HCT116 (cell line): Measurements from ENCODE around the gene MRPL41. TPM values are rescaled to one million over a fixed set of nuclear protein-coding genes. Genes with fewer than 3 reads are reported as not detected.

ENCODE experiments used
- ATAC-seq: fragments of 200-7000 bp; cut with Tn5 transposase; 2 replicates; pipeline ENCODE4 v1.9.1; 2020; ENCODE audit warnings: mild to moderate bottlenecking, moderate library complexity
- BruUV-seq: library from RNA; stranded (reverse); fragments of 400-500 nt; replicated peaks from 2 replicates; lab custom pipeline; 2021; lab: Mats Ljungman, UMichigan
- CTCF ChIA-PET: fragments of 300-600 bp; sonication (Branson Sonifier 250); formaldehyde crosslinking; loops from one replicate; lab custom pipeline; 2021; ENCODE audit warnings: antibody characterized with exemption; lab: Charles Lee
- POLR2A ChIA-PET: fragments of 300-600, 350-600 bp; sonication (Branson Sonifier 250); formaldehyde crosslinking; loops from one replicate; lab custom pipeline; 2021; ENCODE audit warnings: antibody characterized with exemption; lab: Charles Lee
- RAD21 ChIA-PET, 2 experiments: fragments of 300-600 bp; sonication (Branson Sonifier 250); formaldehyde crosslinking; loops; one replicate each; lab custom pipeline; 2023; ENCODE audit warnings: low total read pairs in 2 of 2; ENCODE audit not compliant: uncharacterized antibody in 2 of 2, unreplicated experiment in 2 of 2, low non-redundant PET in 1 of 2; lab: Charles Lee
- DNase-seq: peaks from one replicate; pipeline ENCODE4 v3.0.0-alpha.2; 2010; ENCODE audit warnings: low read depth, low spot score
- H2AFZ ChIP-seq: fragments of 200-600 bp; shearing (Covaris generic), sonication (generic); 2 replicates; pipeline ENCODE4 v1.6.1; 2017; ENCODE audit warnings: low read depth, mixed run types, mixed read lengths, antibody characterized with exemption, low read length; ENCODE audit not compliant: poor library complexity, severe bottlenecking
- H3K27ac ChIP-seq: 2 replicates; pipeline ENCODE4 v1.5.1; 2012; ENCODE audit warnings: low read depth, low read length
- H3K27me3 ChIP-seq: fragments of 200-600 bp; sonication (generic); 2 replicates; pipeline ENCODE4 v1.6.1; 2016; ENCODE audit warnings: mixed run types, low read length, mixed read lengths; ENCODE audit not compliant: insufficient read depth
- H3K36me3 ChIP-seq, 2 experiments: fragments of 200-500 bp in 1 of 2; fragments of 200-600 bp in 1 of 2; sonication (Bioruptor generic) in 1 of 2; sonication (generic) in 1 of 2; 2 replicates each; pipeline versions ENCODE4 v1.5.1 to v1.6.1; 2014 to 2016; ENCODE audit warnings: low read length in 2 of 2, inconsistent platforms in 1 of 2, mixed read lengths in 1 of 2, mixed run types in 1 of 2; ENCODE audit not compliant: insufficient read depth in 2 of 2, control insufficient read depth in 1 of 2
- H3K4me1 ChIP-seq, 2 experiments: fragments of 200-600 bp in 1 of 2; sonication (generic) in 1 of 2; 2 replicates each; pipeline versions ENCODE4 v1.5.1 to v1.6.1; 2012 to 2017; ENCODE audit warnings: low read length in 2 of 2, inconsistent platforms in 1 of 2, mild to moderate bottlenecking in 1 of 2, mixed read lengths in 1 of 2, mixed run types in 1 of 2, moderate library complexity in 1 of 2; ENCODE audit not compliant: insufficient read depth in 2 of 2, control insufficient read depth in 1 of 2
- H3K4me2 ChIP-seq: fragments of 200-600 bp; sonication (generic); 2 replicates; pipeline ENCODE4 v1.6.1; 2017; ENCODE audit warnings: mixed run types, low read length, mixed read lengths
- H3K4me3 ChIP-seq, 2 experiments: fragments of 200-600 bp in 1 of 2; sonication (generic) in 1 of 2; replicated peaks in 1 of 2; 2 replicates each; pipeline ENCODE4 v1.5.1; 2011 to 2016; ENCODE audit warnings: low read length in 2 of 2, control low read depth in 1 of 2, low read depth in 1 of 2, mild to moderate bottlenecking in 1 of 2, mixed read lengths in 1 of 2, mixed run types in 1 of 2
- H3K79me2 ChIP-seq: fragments of 200-600 bp; sonication (generic); 2 replicates; pipeline ENCODE4 v1.6.1; 2017; ENCODE audit warnings: mild to moderate bottlenecking, mixed run types, low read length, moderate library complexity, mixed read lengths; ENCODE audit not compliant: insufficient read depth
- H3K9ac ChIP-seq: fragments of 200-600 bp; sonication (generic); 2 replicates; pipeline ENCODE4 v1.6.1; 2016; ENCODE audit warnings: low read length, mixed read lengths
- H3K9me2 ChIP-seq: fragments of 200-600 bp; sonication (generic), shearing (Covaris generic); 2 replicates; pipeline ENCODE4 v1.6.1; 2017; ENCODE audit warnings: mixed run types, mild to moderate bottlenecking, moderate library complexity; ENCODE audit not compliant: insufficient read depth
- H3K9me3 ChIP-seq, 2 experiments: fragments of 200-500 bp in 1 of 2; fragments of 200-600 bp in 1 of 2; sonication (Bioruptor generic) in 1 of 2; sonication (generic) in 1 of 2; 2 replicates each; pipeline ENCODE4 v1.6.1; 2014 to 2017; ENCODE audit warnings: low read length in 2 of 2, mixed read lengths in 2 of 2, inconsistent platforms in 1 of 2, low read depth in 1 of 2, mild to moderate bottlenecking in 1 of 2, mixed run types in 1 of 2, moderate library complexity in 1 of 2; ENCODE audit not compliant: control insufficient read depth in 1 of 2, insufficient read depth in 1 of 2
- H4K20me1 ChIP-seq: fragments of 200-600 bp; sonication (generic), shearing (Covaris generic); 2 replicates; pipeline ENCODE4 v1.6.1; 2017; ENCODE audit warnings: mixed run types, mild to moderate bottlenecking, moderate library complexity; ENCODE audit not compliant: insufficient read depth
- CEBPB ChIP-seq: IDR thresholded peaks from 2 replicates; pipeline ENCODE4 v1.6.1; 2012; ENCODE audit warnings: low read depth
- EGR1 ChIP-seq: IDR thresholded peaks from 2 replicates; pipeline ENCODE4 v1.6.1; 2012; ENCODE audit warnings: low read depth
- ELF1 ChIP-seq: IDR thresholded peaks from 2 replicates; pipeline ENCODE4 v1.6.1; 2012; ENCODE audit warnings: low read depth, borderline replicate concordance
- EZH2 ChIP-seq: fragments of 200-600 bp; sonication (generic); IDR thresholded peaks from 2 replicates; pipeline ENCODE4 v1.6.1; 2017; ENCODE audit warnings: antibody characterized with exemption, mixed run types
- FOSL1 ChIP-seq: IDR thresholded peaks from 2 replicates; pipeline ENCODE4 v1.6.1; 2012; ENCODE audit warnings: low read depth
- POLR2A ChIP-seq: IDR thresholded peaks from 2 replicates; pipeline ENCODE4 v1.7.0; 2011; ENCODE audit warnings: borderline replicate concordance; ENCODE audit not compliant: insufficient read depth, insufficient read length; ENCODE audit errors: extremely low read depth
- SIN3A ChIP-seq: IDR thresholded peaks from 2 replicates; pipeline ENCODE4 v1.6.1; 2012; ENCODE audit warnings: low read depth
- SP1 ChIP-seq: IDR thresholded peaks from 2 replicates; pipeline ENCODE4 v1.6.1; 2012; ENCODE audit warnings: low read depth
- SRF ChIP-seq: IDR thresholded peaks from 2 replicates; pipeline ENCODE4 v1.6.1; 2012; ENCODE audit warnings: low read depth
- TCF7L2 ChIP-seq: IDR thresholded peaks from 2 replicates; pipeline ENCODE4 v1.7.0; 2011; ENCODE audit warnings: borderline replicate concordance, inconsistent platforms; ENCODE audit not compliant: insufficient read depth, insufficient read length; ENCODE audit errors: extremely low read depth
- YY1 ChIP-seq: IDR thresholded peaks from 2 replicates; pipeline ENCODE4 v1.6.1; 2011; ENCODE audit warnings: low read length, low read depth, moderate library complexity, mild to moderate bottlenecking; ENCODE audit not compliant: insufficient replicate concordance; ENCODE audit errors: extremely low read depth
- ZFX ChIP-seq: fragments of 450-650 bp; IDR thresholded peaks from 2 replicates; pipeline ENCODE4 v1.6.1; 2017
- intact Hi-C: fragments of 100-400 bp; cut with micrococcal nuclease; formaldehyde crosslinking; loops from 2 replicates; pipeline ENCODE4 v1.10.0; 2022
- total RNA-seq: library from RNA; stranded (reverse); gene quantifications from one replicate; pipeline ENCODE4 v1.2.1, GENCODE V29; 2021; ENCODE audit not compliant: unreplicated experiment
- TF ChIP-seq, protein P1 (sequence below): IDR thresholded peaks from 2 replicates; pipeline ENCODE4 v1.6.1; 2012
- TF ChIP-seq, protein P2 (sequence below), 3 experiments: fragments of 200-600 bp in 1 of 3; sonication (generic) in 1 of 3; IDR thresholded peaks in 2 of 3; conservative IDR thresholded peaks in 1 of 3; 2 replicates each; pipeline ENCODE4 v1.5.1; 2012 to 2017; ENCODE audit warnings: low read depth in 2 of 3, low read length in 2 of 3, antibody characterized with exemption in 1 of 3, borderline replicate concordance in 1 of 3, control low read depth in 1 of 3, mild to moderate bottlenecking in 1 of 3, mixed read lengths in 1 of 3, mixed run types in 1 of 3, moderate library complexity in 1 of 3; ENCODE audit not compliant: insufficient read depth in 1 of 3
- TF ChIP-seq, protein P3 (sequence below): IDR thresholded peaks from 2 replicates; pipeline ENCODE4 v1.6.1; 2012
- TF ChIP-seq, protein P4 (sequence below): IDR thresholded peaks from 2 replicates; pipeline ENCODE4 v1.6.1; 2011; ENCODE audit warnings: mild to moderate bottlenecking, low read length, moderate library complexity; ENCODE audit not compliant: insufficient replicate concordance; ENCODE audit errors: extremely low read depth

The MRPL41 gene
- total RNA-seq, 1 experiment from 2014 or later, result 69.5 TPM

DNA sequence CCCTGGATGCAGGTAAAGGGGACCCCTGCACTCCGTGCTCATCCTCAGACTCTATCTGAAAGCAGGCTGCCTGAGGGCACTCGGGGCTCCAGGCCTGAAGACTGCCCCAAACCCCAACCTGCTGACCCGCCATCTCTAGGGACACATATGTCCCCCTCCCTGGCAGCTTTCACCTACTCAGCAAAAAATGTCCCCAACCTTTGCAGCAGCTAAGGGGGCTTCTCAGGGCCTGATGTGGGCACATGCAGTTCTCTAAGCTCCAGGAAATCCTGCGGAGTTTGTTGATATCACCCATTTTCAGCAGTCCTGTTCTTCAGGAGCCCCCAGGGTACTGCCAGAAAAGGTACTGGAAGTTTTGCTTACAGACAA, 29.3 kb downstream of the MRPL41 start:
- Histone ChIP-seq H3K79me2 (peaks cover 67% of the 10 kb centered on the region), H3K9me2 (no peaks in the 10 kb centered on the region), H3K27me3 (no peaks in the 10 kb centered on the region), H4K20me1 (no peaks in the 10 kb centered on the region), H3K36me3 (peaks cover 11 to 42% of the 10 kb centered on the region in 2 experiments; a peak in 3 of 4 replicates), H3K9me3 (no peaks in the 10 kb centered on the region), H3K9ac (no peak overlapping the region), H3K4me2 (no peak overlapping the region), H3K4me1 (peaks cover 6 to 15% of the 10 kb centered on the region in 2 experiments; a peak in 3 of 4 replicates), H3K27ac (no peak overlapping the region), H3K4me3 (no peak overlapping the region), H2AFZ (no peak overlapping the region)
- POLR2A ChIA-PET, result no interaction called here
- RAD21 ChIA-PET, result no interaction called here
- CTCF ChIA-PET, result interaction anchor here (1.7 to 2.7 kb wide), 2 partner anchors 10 to 114 kb away, joined by 5 to 11 read pairs; partner anchors contain the start of gene ZMYND19
- intact Hi-C loops, result no loop called here
- DNase-seq (no peak), ATAC-seq (no peak)
- TF ChIP-seq, protein P1, sequence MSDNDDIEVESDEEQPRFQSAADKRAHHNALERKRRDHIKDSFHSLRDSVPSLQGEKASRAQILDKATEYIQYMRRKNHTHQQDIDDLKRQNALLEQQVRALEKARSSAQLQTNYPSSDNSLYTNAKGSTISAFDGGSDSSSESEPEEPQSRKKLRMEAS, result no peak
- TF ChIP-seq SP1, result no peak
- TF ChIP-seq, protein P2, sequence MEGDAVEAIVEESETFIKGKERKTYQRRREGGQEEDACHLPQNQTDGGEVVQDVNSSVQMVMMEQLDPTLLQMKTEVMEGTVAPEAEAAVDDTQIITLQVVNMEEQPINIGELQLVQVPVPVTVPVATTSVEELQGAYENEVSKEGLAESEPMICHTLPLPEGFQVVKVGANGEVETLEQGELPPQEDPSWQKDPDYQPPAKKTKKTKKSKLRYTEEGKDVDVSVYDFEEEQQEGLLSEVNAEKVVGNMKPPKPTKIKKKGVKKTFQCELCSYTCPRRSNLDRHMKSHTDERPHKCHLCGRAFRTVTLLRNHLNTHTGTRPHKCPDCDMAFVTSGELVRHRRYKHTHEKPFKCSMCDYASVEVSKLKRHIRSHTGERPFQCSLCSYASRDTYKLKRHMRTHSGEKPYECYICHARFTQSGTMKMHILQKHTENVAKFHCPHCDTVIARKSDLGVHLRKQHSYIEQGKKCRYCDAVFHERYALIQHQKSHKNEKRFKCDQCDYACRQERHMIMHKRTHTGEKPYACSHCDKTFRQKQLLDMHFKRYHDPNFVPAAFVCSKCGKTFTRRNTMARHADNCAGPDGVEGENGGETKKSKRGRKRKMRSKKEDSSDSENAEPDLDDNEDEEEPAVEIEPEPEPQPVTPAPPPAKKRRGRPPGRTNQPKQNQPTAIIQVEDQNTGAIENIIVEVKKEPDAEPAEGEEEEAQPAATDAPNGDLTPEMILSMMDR (IDR thresholded peaks at IDR 0.05 in 2 of 3, conservative IDR thresholded peaks at IDR 0.05 in 1 of 3; ENCODE audit: borderline replicate concordance in 1 of 3, insufficient read depth in 1 of 3, low read depth in 2 of 3, low read length in 2 of 3), result no peak
- no peak for TF ChIP-seq ZFX
- TF ChIP-seq ELF1, result no peak
- TF ChIP-seq POLR2A, result no peak
- no peak for TF ChIP-seq YY1
- no peak for TF ChIP-seq FOSL1
- no peak for TF ChIP-seq CEBPB
- TF ChIP-seq, protein P3, sequence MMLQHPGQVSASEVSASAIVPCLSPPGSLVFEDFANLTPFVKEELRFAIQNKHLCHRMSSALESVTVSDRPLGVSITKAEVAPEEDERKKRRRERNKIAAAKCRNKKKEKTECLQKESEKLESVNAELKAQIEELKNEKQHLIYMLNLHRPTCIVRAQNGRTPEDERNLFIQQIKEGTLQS, result no peak
- no peak for TF ChIP-seq TCF7L2
- no peak for TF ChIP-seq EZH2
- TF ChIP-seq, protein P4, sequence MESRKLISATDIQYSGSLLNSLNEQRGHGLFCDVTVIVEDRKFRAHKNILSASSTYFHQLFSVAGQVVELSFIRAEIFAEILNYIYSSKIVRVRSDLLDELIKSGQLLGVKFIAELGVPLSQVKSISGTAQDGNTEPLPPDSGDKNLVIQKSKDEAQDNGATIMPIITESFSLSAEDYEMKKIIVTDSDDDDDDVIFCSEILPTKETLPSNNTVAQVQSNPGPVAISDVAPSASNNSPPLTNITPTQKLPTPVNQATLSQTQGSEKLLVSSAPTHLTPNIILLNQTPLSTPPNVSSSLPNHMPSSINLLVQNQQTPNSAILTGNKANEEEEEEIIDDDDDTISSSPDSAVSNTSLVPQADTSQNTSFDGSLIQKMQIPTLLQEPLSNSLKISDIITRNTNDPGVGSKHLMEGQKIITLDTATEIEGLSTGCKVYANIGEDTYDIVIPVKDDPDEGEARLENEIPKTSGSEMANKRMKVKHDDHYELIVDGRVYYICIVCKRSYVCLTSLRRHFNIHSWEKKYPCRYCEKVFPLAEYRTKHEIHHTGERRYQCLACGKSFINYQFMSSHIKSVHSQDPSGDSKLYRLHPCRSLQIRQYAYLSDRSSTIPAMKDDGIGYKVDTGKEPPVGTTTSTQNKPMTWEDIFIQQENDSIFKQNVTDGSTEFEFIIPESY, result no peak
- TF ChIP-seq SRF, result no peak
- no peak for TF ChIP-seq SIN3A
- no peak for TF ChIP-seq EGR1
- no TSS peak for BruUV-seq
